Sigmoid colon (tissue), 7 donors: Measurements from ENCODE around the gene DCAF7. TPM values are rescaled to one million over a fixed set of nuclear protein-coding genes. Genes with fewer than 3 reads are reported as not detected.

Source experiments
- DNase-seq: peaks from one replicate; pipeline ENCODE4 v3.0.0-alpha.2; 2019
- H3K27ac ChIP-seq, 4 donors: fragments of 200-600 bp; sonication (generic); one replicate each; pipeline ENCODE4 v1.5.1; 2016 to 2019; ENCODE audit warnings: mild to moderate bottlenecking in 1 of 4
- H3K27me3 ChIP-seq, 3 donors: fragments of 200-600 bp; sonication (generic); one replicate each; pipeline ENCODE4 v1.5.1; 2019; ENCODE audit warnings: mild to moderate bottlenecking in 1 of 3
- H3K36me3 ChIP-seq, 4 donors: fragments of 200-600 bp; sonication (generic); one replicate each; pipeline ENCODE4 v1.5.1; 2016 to 2019
- H3K4me1 ChIP-seq, 4 donors: fragments of 200-600 bp; sonication (generic); one replicate each; pipeline ENCODE4 v1.5.1; 2017 to 2019
- H3K4me3 ChIP-seq, 4 donors: fragments of 200-600 bp; sonication (generic); one replicate each; pipeline ENCODE4 v1.5.1; 2017 to 2019; ENCODE audit warnings: mild to moderate bottlenecking in 2 of 4, moderate library complexity in 1 of 4
- H3K9me3 ChIP-seq, 4 donors: fragments of 200-600 bp in 3 of 4; sonication (generic) in 3 of 4; one replicate each; pipeline versions ENCODE4 v1.5.1 to v1.6.1; 2013 to 2019
- CTCF ChIP-seq, 4 experiments: fragments of 450-650 bp in 3 of 4; fragments of 200-600 bp in 1 of 4; IDR thresholded peaks; one replicate each; pipeline ENCODE4 v1.5.1; 2016 to 2019; ENCODE audit warnings: antibody characterized with exemption in 4 of 4, mild to moderate bottlenecking in 3 of 4, moderate library complexity in 2 of 4
- EP300 ChIP-seq, 4 donors: sonication (generic); formaldehyde crosslinking; IDR thresholded peaks; one replicate each; pipeline ENCODE4 v1.6.1; 2017; ENCODE audit warnings: antibody characterized with exemption in 4 of 4
- POLR2A ChIP-seq, 2 donors: fragments of 450-650 bp; IDR thresholded peaks; one replicate each; pipeline ENCODE4 v1.6.1; 2016; ENCODE audit warnings: antibody characterized with exemption in 2 of 2, mild to moderate bottlenecking in 2 of 2, moderate library complexity in 2 of 2
- POLR2AphosphoS5 ChIP-seq, 4 donors: sonication (generic); formaldehyde crosslinking; IDR thresholded peaks; one replicate each; pipeline ENCODE4 v1.6.1; 2017; ENCODE audit warnings: antibody characterized with exemption in 4 of 4
- WGBS, 2 donors: extraction: QIAGEN DNeasy Blood & Tissue Kit; methylation state at CpG; one replicate each; pipeline ENCODE4 v1.1.7; 2013; 5-methylcytosine and 5-hydroxymethylcytosine counted together
- intact Hi-C: fragments of 100-400 bp; cut with DNase I; formaldehyde crosslinking; loops from one replicate; pipeline ENCODE4 v1.15.1; 2023
- polyA plus RNA-seq, 3 donors: library from polyadenylated mRNA; stranded (reverse); fragments of 200-250 nt; gene quantifications; one replicate each; pipeline ENCODE4 v1.2.3, GENCODE V29; 2013
- total RNA-seq, 4 donors: library from RNA; depleted of rRNA; stranded (reverse); fragments of >200 nt; gene quantifications; one replicate each; pipeline ENCODE4 v1.1.0, GENCODE V29; 2016
- donor health status: healthy with polysubstance abuse.
- donor health status: Bipolar disorder and iron deficiency.
- donor health status: healthy.

DCAF7 gene
- total and polyA plus RNA-seq, 7 donors = 14.4 to 34.6 (median 23.1) TPM

- intact Hi-C loops = no loop called here
- DNase-seq = no peak
- Histone ChIP-seq H3K4me1 (peaks cover 0 to 13% (median 4%) of the 10 kb centered on the region in 4 donors), H3K4me3 (no peak overlapping the region), H3K36me3 (no peaks in the 10 kb centered on the region), H3K27me3 (no peaks in the 10 kb centered on the region), H3K27ac (no peak overlapping the region), H3K9me3 (no peaks in the 10 kb centered on the region)
- TF ChIP-seq CTCF (IDR thresholded peaks at IDR 0.05) (no peak), EP300 (IDR thresholded peaks at IDR 0.05) (no peak), POLR2AphosphoS5 (IDR thresholded peaks at IDR 0.05) (no peak), POLR2A (IDR thresholded peaks at IDR 0.05) (no peak)
- 97 to 99% methylated on average over 5 of the region's 5 CpGs for WGBS, 2 donors
Observed at GRCh38 chr17:63564562-63564961, 14.3 kb downstream of the DCAF7 start.

GRCh38 chr17:63567229-63567628, 17.0 kb downstream of the DCAF7 start:
- TF ChIP-seq POLR2A (IDR thresholded peaks at IDR 0.05) (no peak), POLR2AphosphoS5 (IDR thresholded peaks at IDR 0.05) (no peak), EP300 (IDR thresholded peaks at IDR 0.05) (no peak), CTCF (IDR thresholded peaks at IDR 0.05) (no peak)
- no peak for DNase-seq
- no peaks in the 10 kb centered on the region for H3K4me1 ChIP-seq
- H3K36me3 ChIP-seq = no peaks in the 10 kb centered on the region
- intact Hi-C loops = no loop called here
- WGBS, 2 donors = 89 to 94% methylated on average over 1 of the region's 1 CpG
- no peak overlapping the region for H3K4me3 ChIP-seq
- no peaks in the 10 kb centered on the region for H3K9me3 ChIP-seq
- no peaks in the 10 kb centered on the region for H3K27me3 ChIP-seq
- H3K27ac ChIP-seq = no peak overlapping the region

DNA sequence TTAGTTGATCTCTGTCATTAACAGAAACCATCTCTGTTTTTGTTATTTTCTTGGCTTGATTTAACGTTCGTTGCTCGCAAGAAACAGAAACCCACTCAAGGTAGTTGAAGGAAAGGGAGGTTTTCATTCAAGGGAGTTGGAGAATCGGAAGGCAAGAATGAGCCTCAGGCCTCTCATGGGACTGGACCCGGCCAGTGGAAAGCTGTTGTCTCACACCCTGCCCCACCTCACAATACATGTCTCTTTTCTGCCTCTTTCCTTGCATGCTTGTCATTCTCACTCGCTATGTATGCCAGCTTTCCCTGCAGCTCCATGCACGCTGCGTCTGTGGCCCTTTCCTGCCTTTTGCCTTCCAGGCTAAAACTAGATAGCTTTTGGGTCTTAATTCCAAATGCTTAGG, 18.3 kb downstream of the DCAF7 start:
- DNase-seq = no peak
- Histone ChIP-seq H3K27ac (no peak overlapping the region), H3K4me3 (no peak overlapping the region), H3K27me3 (no peaks in the 10 kb centered on the region), H3K4me1 (no peaks in the 10 kb centered on the region), H3K9me3 (no peaks in the 10 kb centered on the region), H3K36me3 (no peaks in the 10 kb centered on the region)
- intact Hi-C loops = no loop called here
- no peak for TF ChIP-seq EP300 (IDR thresholded peaks at IDR 0.05)
- TF ChIP-seq POLR2AphosphoS5 (IDR thresholded peaks at IDR 0.05) = no peak
- TF ChIP-seq CTCF (IDR thresholded peaks at IDR 0.05) = no peak
- no peak for TF ChIP-seq POLR2A (IDR thresholded peaks at IDR 0.05)
- 87 to 89% methylated on average over 8 of the region's 8 CpGs for WGBS, 2 donors

- H3K4me3 ChIP-seq = no peak overlapping the region
- no peak for DNase-seq
- TF ChIP-seq POLR2A (IDR thresholded peaks at IDR 0.05) = no peak
- TF ChIP-seq EP300 (IDR thresholded peaks at IDR 0.05) = no peak
- TF ChIP-seq POLR2AphosphoS5 (IDR thresholded peaks at IDR 0.05) = no peak
- no peak for TF ChIP-seq CTCF (IDR thresholded peaks at IDR 0.05)
- intact Hi-C loops = no loop called here
- no peaks in the 10 kb centered on the region for H3K4me1 ChIP-seq
- no peaks in the 10 kb centered on the region for H3K27me3 ChIP-seq
- H3K9me3 ChIP-seq = no peaks in the 10 kb centered on the region
- no peak overlapping the region for H3K27ac ChIP-seq
- no peaks in the 10 kb centered on the region for H3K36me3 ChIP-seq
- 92 to 95% methylated on average over 1 of the region's 1 CpG for WGBS, 2 donors
Observed at GRCh38 chr17:63571632-63572310, 21.5 kb downstream of the DCAF7 start.

- H3K27ac ChIP-seq = no peak overlapping the region
- peaks cover 0 to 2% (median 0%) of the 10 kb centered on the region in 4 donors for H3K36me3 ChIP-seq
- WGBS, 2 donors = 81 to 90% methylated on average over 5 of the region's 5 CpGs
- H3K4me3 ChIP-seq = no peak overlapping the region
- H3K27me3 ChIP-seq = no peaks in the 10 kb centered on the region
- no peak for TF ChIP-seq CTCF (IDR thresholded peaks at IDR 0.05)
- TF ChIP-seq POLR2A (IDR thresholded peaks at IDR 0.05) = no peak
- TF ChIP-seq EP300 (IDR thresholded peaks at IDR 0.05) = no peak
- no peak for TF ChIP-seq POLR2AphosphoS5 (IDR thresholded peaks at IDR 0.05)
- no peaks in the 10 kb centered on the region for H3K9me3 ChIP-seq
- intact Hi-C loops = no loop called here
- H3K4me1 ChIP-seq = no peaks in the 10 kb centered on the region
- no peak for DNase-seq
Observed at GRCh38 chr17:63573634-63574033, 23.4 kb downstream of the DCAF7 start.
